Suprapubic skin (tissue), 4 donors: Measurements from ENCODE around the gene RSF1. TPM values are rescaled to one million over a fixed set of nuclear protein-coding genes. Genes with fewer than 3 reads are reported as not detected.
A peak's percentile ranks its signal among the peaks of the same experiment; 100 is the strongest.
"Not testable (repeated sequence)": the region's sequence is repeated elsewhere in the genome, so short reads cannot be mapped to it uniquely, and the experiment has no call there.

ENCODE experiments used
- DNase-seq, 2 donors: peaks; one replicate each; pipeline ENCODE4 v3.0.0-alpha.2; 2019; ENCODE audit warnings: low spot score in 2 of 2
- H3K27ac ChIP-seq: fragments of 200-600 bp; sonication (generic); one replicate; pipeline ENCODE4 v1.5.1; 2019
- H3K27me3 ChIP-seq: fragments of 200-600 bp; sonication (generic); one replicate; pipeline ENCODE4 v1.5.1; 2019
- H3K36me3 ChIP-seq: fragments of 200-600 bp; sonication (generic); one replicate; pipeline ENCODE4 v1.5.1; 2019
- H3K4me1 ChIP-seq: fragments of 200-600 bp; sonication (generic); one replicate; pipeline ENCODE4 v1.5.1; 2019
- H3K4me3 ChIP-seq: fragments of 200-600 bp; sonication (generic); one replicate; pipeline ENCODE4 v1.5.1; 2019; ENCODE audit warnings: mild to moderate bottlenecking
- H3K9me3 ChIP-seq: fragments of 200-600 bp; sonication (generic); one replicate; pipeline ENCODE4 v1.5.1; 2019
- EP300 ChIP-seq: sonication (generic); formaldehyde crosslinking; IDR thresholded peaks from one replicate; pipeline ENCODE4 v1.6.1; 2017; ENCODE audit warnings: antibody characterized with exemption
- POLR2A ChIP-seq, 2 donors: fragments of 450-650 bp; IDR thresholded peaks; one replicate each; pipeline ENCODE4 v1.6.1; 2017; ENCODE audit warnings: antibody characterized with exemption in 2 of 2, mild to moderate bottlenecking in 2 of 2, moderate library complexity in 2 of 2
- POLR2AphosphoS5 ChIP-seq, 3 donors: sonication (generic); formaldehyde crosslinking; IDR thresholded peaks; one replicate each; pipeline ENCODE4 v1.6.1; 2017; ENCODE audit warnings: antibody characterized with exemption in 3 of 3
- WGBS: methylation state at CpG from one replicate; pipeline ENCODE4 v1.1.5; 2018; 5-methylcytosine and 5-hydroxymethylcytosine counted together
- total RNA-seq, 4 donors: library from RNA; depleted of rRNA; stranded (reverse); fragments of >200 nt; gene quantifications; one replicate each; pipeline ENCODE4 v1.1.0, GENCODE V29; 2016
- TF ChIP-seq, protein P1 (sequence below), 2 donors: fragments of 200-600 bp in 1 of 2; fragments of 450-650 bp in 1 of 2; sonication (generic) in 1 of 2; IDR thresholded peaks; one replicate each; pipeline ENCODE4 v1.5.1; 2016 to 2019; ENCODE audit warnings: antibody characterized with exemption in 2 of 2, mild to moderate bottlenecking in 1 of 2, moderate library complexity in 1 of 2

Gene RSF1
- total RNA-seq, 4 donors from 2014 or later: 27.5 to 121 (median 45.5) TPM

DNA sequence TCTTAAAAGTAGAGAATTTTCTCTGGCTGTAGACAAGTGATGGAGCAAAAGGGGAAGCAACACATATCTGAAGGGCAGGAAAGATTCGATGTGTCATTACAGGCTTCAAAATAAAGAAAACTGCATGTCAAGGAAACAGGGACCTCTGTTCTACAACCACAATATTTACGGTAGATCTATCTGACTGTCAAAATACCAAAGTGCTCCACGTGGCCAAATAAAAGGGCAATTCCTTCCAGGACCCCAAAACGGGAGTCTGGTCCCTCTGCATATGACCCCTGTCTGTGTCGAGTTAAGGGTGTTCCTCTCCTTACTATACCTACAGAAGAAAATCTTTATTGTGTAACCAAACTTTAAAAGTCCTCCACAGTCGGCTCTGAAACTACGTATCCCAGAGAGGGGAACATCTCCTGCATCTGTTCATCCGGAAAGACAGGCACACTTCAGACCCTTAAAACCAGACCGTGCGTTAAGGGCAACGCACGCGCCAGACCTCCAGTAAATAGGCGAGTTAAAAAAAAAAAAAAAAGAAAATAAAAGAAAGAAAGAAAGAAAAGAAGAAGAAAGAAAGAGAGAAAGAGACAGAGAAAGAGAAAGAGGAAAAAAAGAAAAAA is 183.7 kb downstream of the RSF1 start:
- peak overlapping the region; percentile 74 for H3K4me3 ChIP-seq
- no peaks in the 10 kb centered on the region for H3K27me3 ChIP-seq
- DNase-seq: no peak
- TF ChIP-seq EP300 (no peak), POLR2AphosphoS5 (IDR thresholded peaks at IDR 0.05) (no peak), POLR2A (IDR thresholded peaks at IDR 0.05) (no peak)
- TF ChIP-seq, protein P1, sequence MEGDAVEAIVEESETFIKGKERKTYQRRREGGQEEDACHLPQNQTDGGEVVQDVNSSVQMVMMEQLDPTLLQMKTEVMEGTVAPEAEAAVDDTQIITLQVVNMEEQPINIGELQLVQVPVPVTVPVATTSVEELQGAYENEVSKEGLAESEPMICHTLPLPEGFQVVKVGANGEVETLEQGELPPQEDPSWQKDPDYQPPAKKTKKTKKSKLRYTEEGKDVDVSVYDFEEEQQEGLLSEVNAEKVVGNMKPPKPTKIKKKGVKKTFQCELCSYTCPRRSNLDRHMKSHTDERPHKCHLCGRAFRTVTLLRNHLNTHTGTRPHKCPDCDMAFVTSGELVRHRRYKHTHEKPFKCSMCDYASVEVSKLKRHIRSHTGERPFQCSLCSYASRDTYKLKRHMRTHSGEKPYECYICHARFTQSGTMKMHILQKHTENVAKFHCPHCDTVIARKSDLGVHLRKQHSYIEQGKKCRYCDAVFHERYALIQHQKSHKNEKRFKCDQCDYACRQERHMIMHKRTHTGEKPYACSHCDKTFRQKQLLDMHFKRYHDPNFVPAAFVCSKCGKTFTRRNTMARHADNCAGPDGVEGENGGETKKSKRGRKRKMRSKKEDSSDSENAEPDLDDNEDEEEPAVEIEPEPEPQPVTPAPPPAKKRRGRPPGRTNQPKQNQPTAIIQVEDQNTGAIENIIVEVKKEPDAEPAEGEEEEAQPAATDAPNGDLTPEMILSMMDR (IDR thresholded peaks at IDR 0.05): no peak
- H3K4me1 ChIP-seq: peaks cover 18% of the 10 kb centered on the region
- H3K9me3 ChIP-seq: no peaks in the 10 kb centered on the region
- no peaks in the 10 kb centered on the region for H3K36me3 ChIP-seq
- no peak overlapping the region for H3K27ac ChIP-seq
- 2% methylated on average over 14 of the region's 14 CpGs for WGBS

DNA sequence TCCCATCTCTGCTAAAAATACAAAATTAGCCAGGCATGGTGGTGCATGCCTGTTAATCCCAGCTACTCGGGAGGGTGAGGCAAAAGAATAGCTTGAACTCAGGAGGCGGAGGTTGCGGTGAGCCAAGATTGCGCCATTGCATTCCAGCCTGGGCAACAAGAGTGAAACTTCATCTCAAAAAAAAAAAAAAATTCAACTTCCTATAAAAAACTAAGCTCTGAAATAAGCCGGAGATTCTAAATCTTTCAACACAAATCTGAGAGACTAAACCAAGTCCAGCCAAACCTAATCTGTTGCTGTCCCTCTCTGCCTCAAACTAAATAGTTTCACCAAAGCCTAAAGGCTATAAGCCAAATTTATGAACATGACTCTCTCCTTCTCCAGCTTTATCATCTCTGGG is 186.6 kb downstream of the RSF1 start:
- H3K4me3 ChIP-seq, H3K27ac ChIP-seq: not testable (repeated sequence)

DNA sequence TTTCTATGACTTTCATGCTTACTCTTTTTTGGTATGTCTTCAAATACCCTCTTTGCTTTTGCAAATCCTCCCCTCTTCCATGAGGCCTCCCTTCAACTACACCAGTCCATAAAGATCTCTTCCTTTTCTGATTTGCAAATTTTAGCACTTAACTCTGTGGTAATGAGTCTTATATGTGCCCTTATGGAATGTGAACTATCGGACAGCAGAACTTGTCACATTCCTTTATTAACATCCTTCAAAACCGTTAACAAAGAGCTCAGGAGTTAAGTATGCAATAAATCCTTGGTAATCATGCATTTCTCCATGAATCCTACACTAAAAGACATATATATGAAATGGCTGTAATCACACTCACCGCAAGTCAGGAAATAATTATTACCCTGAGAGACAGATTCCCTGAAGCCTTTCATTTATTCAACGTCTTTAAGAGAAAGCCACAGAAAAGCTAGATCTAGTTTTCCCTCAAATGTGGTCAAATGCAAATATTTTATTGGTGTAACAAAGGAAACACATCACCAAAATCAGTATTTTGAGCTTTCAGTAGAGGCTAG is 190.3 kb downstream of the RSF1 start:
- DNase-seq: no peak
- Histone ChIP-seq H3K9me3 (no peaks in the 10 kb centered on the region), H3K36me3 (peaks cover 19% of the 10 kb centered on the region), H3K4me1 (no peaks in the 10 kb centered on the region), H3K4me3 (no peak overlapping the region), H3K27me3 (no peaks in the 10 kb centered on the region), H3K27ac (no peak overlapping the region)
- WGBS: 76% methylated on average over 4 of the region's 4 CpGs
- no peak for TF ChIP-seq POLR2A (IDR thresholded peaks at IDR 0.05)
- no peak for TF ChIP-seq POLR2AphosphoS5 (IDR thresholded peaks at IDR 0.05)
- TF ChIP-seq EP300: no peak
- TF ChIP-seq, protein P1 (IDR thresholded peaks at IDR 0.05): no peak

More for the DNA sequence above, 186.6 kb downstream of the RSF1 start:
- peaks cover 18% of the 10 kb centered on the region for H3K4me1 ChIP-seq
- H3K9me3 ChIP-seq, DNase-seq, H3K36me3 ChIP-seq, H3K27me3 ChIP-seq: not testable (repeated sequence)
- 79% methylated on average over 5 of the region's 5 CpGs for WGBS

DNA sequence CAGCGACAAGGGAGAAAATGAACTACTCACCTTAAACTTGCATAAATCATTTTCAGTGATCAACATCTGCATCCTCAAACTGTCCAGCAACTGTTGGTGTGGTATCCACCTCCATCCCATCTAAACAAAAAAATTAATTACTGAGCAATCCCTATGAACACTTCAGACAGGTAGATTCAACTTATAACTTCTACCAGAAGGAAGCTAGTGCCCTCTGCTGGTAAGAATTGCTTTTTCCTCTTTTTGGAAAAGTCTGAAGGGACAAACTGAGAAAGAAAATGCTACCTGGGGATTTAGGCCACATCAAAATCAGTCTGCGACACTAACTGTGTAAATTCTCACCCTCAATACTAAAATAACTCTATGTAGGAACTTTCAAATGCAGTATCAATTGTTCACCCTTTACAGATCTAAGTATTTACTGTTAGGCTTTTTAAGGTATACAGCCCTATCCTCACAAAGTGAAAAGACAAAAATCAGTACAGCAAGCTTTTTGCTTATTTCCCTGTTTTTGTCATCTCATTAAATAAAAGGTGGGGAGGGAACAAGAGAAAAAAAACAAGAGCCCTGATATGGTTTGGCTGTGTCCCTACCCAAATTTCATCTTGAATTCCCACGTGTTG is 200.8 kb downstream of the RSF1 start:
- H3K4me3 ChIP-seq: no peak overlapping the region
- H3K27ac ChIP-seq: no peak overlapping the region
- H3K9me3 ChIP-seq: no peaks in the 10 kb centered on the region
- H3K36me3 ChIP-seq: peaks cover 85% of the 10 kb centered on the region
- WGBS: 87% methylated on average over 3 of the region's 3 CpGs
- no peak for TF ChIP-seq POLR2A (IDR thresholded peaks at IDR 0.05)
- TF ChIP-seq, protein P1 (IDR thresholded peaks at IDR 0.05): peak; percentile 25 to 51
- DNase-seq: no peak
- no peaks in the 10 kb centered on the region for H3K27me3 ChIP-seq
- H3K4me1 ChIP-seq: no peaks in the 10 kb centered on the region

DNA sequence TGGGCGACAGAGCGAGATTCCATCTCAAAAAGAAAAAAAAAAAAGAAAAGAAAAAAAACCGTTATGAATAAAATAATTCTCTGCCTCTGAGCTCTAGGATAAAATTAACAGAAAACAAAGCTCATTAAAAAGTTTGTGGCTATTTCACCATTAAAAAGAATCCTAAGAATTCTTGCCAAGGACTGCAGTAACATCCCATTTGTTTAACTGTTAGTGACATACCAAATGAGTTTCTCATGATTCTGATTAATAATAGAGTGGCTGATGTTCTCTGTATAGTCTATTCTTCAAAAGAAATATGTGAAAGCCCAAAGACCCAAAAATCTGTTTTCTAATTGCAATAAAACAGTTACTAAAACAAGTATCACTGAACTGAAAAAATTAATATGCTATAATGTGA is 202.6 kb downstream of the RSF1 start:
- peaks cover 76% of the 10 kb centered on the region for H3K36me3 ChIP-seq
- TF ChIP-seq POLR2A (IDR thresholded peaks at IDR 0.05): no peak
- TF ChIP-seq POLR2AphosphoS5 (IDR thresholded peaks at IDR 0.05): no peak
- TF ChIP-seq, protein P1 (IDR thresholded peaks at IDR 0.05): no peak
- no peak for TF ChIP-seq EP300
- DNase-seq: no peak
- 75% methylated on average over 3 of the region's 3 CpGs for WGBS
- H3K27me3 ChIP-seq: no peaks in the 10 kb centered on the region
- no peaks in the 10 kb centered on the region for H3K4me1 ChIP-seq
- no peak overlapping the region for H3K4me3 ChIP-seq
- no peak overlapping the region for H3K27ac ChIP-seq
- no peaks in the 10 kb centered on the region for H3K9me3 ChIP-seq
